Embryonic facial prominence (tissue), 1 donor: ENCODE measurements around the gene NRGN.

Source experiments
- DNase-seq: peaks from one replicate; pipeline ENCODE4 v3.0.0-alpha.2; 2016; ENCODE audit errors: extremely low spot score

NRGN gene

GRCh38 chr11:124788521-124788920 is 48.8 kb downstream of the NRGN start:
- DNase-seq, result no peak

- DNase-seq, result no peak
These were observed 52.0 kb downstream of the NRGN start for GRCh38 chr11:124791626-124792341.

GRCh38 chr11:124793466-124794278 is 53.9 kb downstream of the NRGN start:
- DNase-seq, result no peak

- no peak for DNase-seq
These were observed 56.6 kb downstream of the NRGN start for GRCh38 chr11:124796312-124796711.
